Endothelial cell of umbilical vein (primary cell): ENCODE data around the gene EMX1. TPM values are rescaled to one million over a fixed set of nuclear protein-coding genes. Genes with fewer than 3 reads are reported as not detected.

Experiments
- BruUV-seq: library from RNA; stranded (reverse); fragments of 400-500 nt; replicated peaks from 2 replicates; lab custom pipeline; 2021; lab: Mats Ljungman, UMichigan
- CTCF ChIA-PET: fragments of 300-600, 350-600 bp; sonication (Branson Sonifier 250); formaldehyde crosslinking; loops from one replicate; lab custom pipeline; 2021; ENCODE audit warnings: antibody characterized with exemption, inconsistent platforms; lab: Charles Lee
- POLR2A ChIA-PET: fragments of 300-600, 350-600 bp; sonication (Branson Sonifier 250); formaldehyde crosslinking; loops from one replicate; lab custom pipeline; 2021; ENCODE audit warnings: antibody characterized with exemption, inconsistent platforms; lab: Charles Lee
- DNase-seq: peaks from one replicate; pipeline ENCODE4 v3.0.0-alpha.2; 2011; ENCODE audit warnings: low read depth, low spot score
- FAIRE-seq: peaks from 2 replicates; lab custom pipeline; 2011; peaks lifted over from hg19 to GRCh38; lab: Jason Lieb, UNC
- H2AFZ ChIP-seq: 2 replicates; pipeline ENCODE4 v1.6.0; 2012; ENCODE audit warnings: low read depth, low read length, control low read depth, inconsistent platforms
- H3K27ac ChIP-seq: 2 replicates; pipeline ENCODE4 v1.5.1; 2011; ENCODE audit warnings: low read depth, mild to moderate bottlenecking, control low read depth, low read length, moderate library complexity; ENCODE audit not compliant: insufficient read depth
- H3K27me3 ChIP-seq, 2 experiments: 2 replicates each; pipeline versions ENCODE4 v1.6.0 to v1.6.1; 2011; ENCODE audit warnings: low read length in 2 of 2, mixed read lengths in 1 of 2; ENCODE audit not compliant: control insufficient read depth in 2 of 2, insufficient read depth in 2 of 2
- H3K36me3 ChIP-seq, 2 experiments: 2 replicates in 1 of 2; 3 replicates in 1 of 2; pipeline ENCODE4 v1.5.1; 2011; ENCODE audit warnings: low read length in 2 of 2, mild to moderate bottlenecking in 1 of 2, moderate library complexity in 1 of 2; ENCODE audit not compliant: control insufficient read depth in 2 of 2, insufficient read depth in 2 of 2; ENCODE audit errors: extremely low read depth in 1 of 2
- H3K4me1 ChIP-seq: 3 replicates; pipeline ENCODE4 v1.5.1; 2011; ENCODE audit warnings: mild to moderate bottlenecking, low read length; ENCODE audit not compliant: control insufficient read depth, insufficient read depth; ENCODE audit errors: extremely low read depth
- H3K4me2 ChIP-seq: 2 replicates; pipeline ENCODE4 v1.6.1; 2011; ENCODE audit warnings: low read length, control low read depth, mixed read lengths; ENCODE audit not compliant: insufficient read depth
- H3K4me3 ChIP-seq, 3 experiments: fragments of 200-600 bp in 1 of 3; sonication (generic), shearing (Covaris generic) in 1 of 3; replicated peaks in 1 of 3; 2 replicates each; pipeline ENCODE4 v1.5.1; 2011 to 2016; ENCODE audit warnings: control low read depth in 3 of 3, low read length in 3 of 3, mild to moderate bottlenecking in 2 of 3, inconsistent platforms in 1 of 3, low read depth in 1 of 3, moderate library complexity in 1 of 3; ENCODE audit not compliant: insufficient read depth in 1 of 3
- H3K79me2 ChIP-seq: 2 replicates; pipeline ENCODE4 v1.6.0; 2012; ENCODE audit warnings: low read length, inconsistent platforms; ENCODE audit not compliant: control insufficient read depth, insufficient read depth
- H3K9ac ChIP-seq: replicated peaks from 2 replicates; pipeline ENCODE3; 2011; ENCODE audit warnings: low read length, control low read depth; ENCODE audit not compliant: insufficient read depth; ENCODE audit errors: extremely low read depth
- H3K9me1 ChIP-seq: replicated peaks from 3 replicates; pipeline ENCODE4 v1.6.0; 2011; ENCODE audit warnings: mild to moderate bottlenecking, low read length; ENCODE audit not compliant: control insufficient read depth, insufficient read depth; ENCODE audit errors: extremely low read depth
- H3K9me3 ChIP-seq: replicated peaks from 2 replicates; pipeline ENCODE4 v1.5.1; 2012; ENCODE audit warnings: low read length, inconsistent platforms; ENCODE audit not compliant: control insufficient read depth, insufficient read depth
- H4K20me1 ChIP-seq: replicated peaks from 2 replicates; pipeline ENCODE3; 2011; ENCODE audit warnings: mild to moderate bottlenecking, low read length; ENCODE audit not compliant: control insufficient read depth, insufficient read depth; ENCODE audit errors: extremely low read depth
- CTCF ChIP-seq, 2 donors: IDR thresholded peaks; 1 replicate in 1 of 2; 2 replicates in 1 of 2; pipeline ENCODE4 v1.5.1; 2011; ENCODE audit warnings: low read length in 2 of 2, mild to moderate bottlenecking in 2 of 2, moderate library complexity in 2 of 2, control low read depth in 1 of 2, inconsistent platforms in 1 of 2, low read depth in 1 of 2; ENCODE audit not compliant: insufficient read depth in 1 of 2; ENCODE audit errors: extremely low read depth in 1 of 2
- EZH2 ChIP-seq: IDR thresholded peaks from 2 replicates; pipeline ENCODE4 v1.6.1; 2012; ENCODE audit warnings: borderline replicate concordance, low read depth, mild to moderate bottlenecking, moderate library complexity, low read length, inconsistent platforms; ENCODE audit not compliant: severe bottlenecking
- FOS ChIP-seq: IDR thresholded peaks from 2 replicates; pipeline ENCODE4 v1.6.1; 2011; ENCODE audit warnings: mild to moderate bottlenecking, low read length, moderate library complexity, borderline replicate concordance; ENCODE audit not compliant: insufficient read depth
- GATA2 ChIP-seq: IDR thresholded peaks from 2 replicates; pipeline ENCODE4 v1.7.0; 2011; ENCODE audit warnings: low read depth, mild to moderate bottlenecking, moderate library complexity, mixed read lengths, low read length; ENCODE audit not compliant: insufficient read length, insufficient read depth
- JUN ChIP-seq: IDR thresholded peaks from 2 replicates; pipeline ENCODE4 v1.6.1; 2011; ENCODE audit warnings: borderline replicate concordance, low read depth; ENCODE audit not compliant: insufficient read length, insufficient read depth
- MAX ChIP-seq: IDR thresholded peaks from 2 replicates; pipeline ENCODE4 v1.6.1; 2011; ENCODE audit not compliant: insufficient read depth, insufficient read length
- MYC ChIP-seq: IDR thresholded peaks from one replicate; pipeline ENCODE4 v1.6.1; 2011; ENCODE audit warnings: mild to moderate bottlenecking, low read depth, low read length
- POLR2A ChIP-seq: IDR thresholded peaks from 2 replicates; pipeline ENCODE4 v1.6.1; 2012; ENCODE audit warnings: low read depth, mild to moderate bottlenecking, control low read depth, low read length
- POLR2AphosphoS5 ChIP-seq: IDR thresholded peaks from 2 replicates; pipeline ENCODE4 v1.6.1; 2012; ENCODE audit warnings: low read depth, mild to moderate bottlenecking, control low read depth, low read length, moderate library complexity; ENCODE audit not compliant: insufficient read depth
- dilution Hi-C: fragments of 300-500 bp; cut with MboI; formaldehyde crosslinking; loops from one replicate; pipeline ENCODE4 v1.15.0; 2019; ENCODE audit warnings: low sequenced_read_pairs; ENCODE audit not compliant: extremely low pct_ligation_motif_present
- intact Hi-C: fragments of 100-400 bp; cut with micrococcal nuclease; formaldehyde crosslinking; loops from one replicate; pipeline ENCODE4 v1.10.0; 2022
- polyA plus RNA-seq, 4 experiments: library from polyadenylated mRNA; depleted of rRNA in 3 of 4; stranded (reverse) in 3 of 4; unstranded in 1 of 4; fragments of >200 nt; gene quantifications; 2 replicates each; pipeline versions ENCODE4 v1.2.1 to v1.2.3, GENCODE V29; 2011 to 2012; ENCODE audit warnings: missing spikeins in 1 of 4
- total RNA-seq: library from RNA; stranded (reverse); gene quantifications from 2 replicates; pipeline ENCODE4 v1.2.3, GENCODE V29; 2021

EMX1 gene
- total and polyA plus RNA-seq, 2 donors (not counting 3 experiments of a cell fraction or from before 2014, with no cell fraction given), result not detected

GRCh38 chr2:72871060-72871459 is 46.3 kb upstream of the EMX1 start:
- ChIA-PET POLR2A (no interaction called here), CTCF (interaction anchor here (0.7 to 1.2 kb wide), 4 partner anchors 8 to 23 kb away, joined by 4 to 5 read pairs (median 4); partner anchors contain the start of gene SPR)
- peaks cover 10 to 50% of the 10 kb centered on the region in 2 experiments for H3K27me3 ChIP-seq
- no peak for FAIRE-seq
- dilution Hi-C loops (no loop called here), intact Hi-C loops (no loop called here)
- DNase-seq, result no peak
- H3K9me3 ChIP-seq, result no peaks in the 10 kb centered on the region
- H3K9ac ChIP-seq, result no peak overlapping the region
- H3K4me3 ChIP-seq, result no peak overlapping the region
- H4K20me1 ChIP-seq, result no peaks in the 10 kb centered on the region
- no peaks in the 10 kb centered on the region for H3K79me2 ChIP-seq
- no peak overlapping the region for H3K4me2 ChIP-seq
- no peaks in the 10 kb centered on the region for H3K36me3 ChIP-seq
- TF ChIP-seq POLR2AphosphoS5 (no peak), JUN (no peak), CTCF (IDR thresholded peaks at IDR 0.05; ENCODE audit: extremely low read depth in 1 of 2, insufficient read depth in 1 of 2, low read depth in 1 of 2, low read length in 2 of 2) (no peak), POLR2A (no peak), GATA2 (no peak), EZH2 (no peak), MYC (no peak), MAX (no peak), FOS (no peak)
- H3K27ac ChIP-seq, result no peak overlapping the region
- no TSS peak for BruUV-seq
- no peak overlapping the region for H2AFZ ChIP-seq
- H3K9me1 ChIP-seq, result no peaks in the 10 kb centered on the region
- no peaks in the 10 kb centered on the region for H3K4me1 ChIP-seq
